GM19328 (cell line): Measurements from ENCODE around the gene PKMYT1.

ENCODE experiments used
- ATAC-seq: cut with Tn5 transposase; IDR thresholded peaks from one replicate; pipeline ENCODE4 v1.9.1; 2021; ENCODE audit warnings: mild to moderate bottlenecking, moderate library complexity; ENCODE audit not compliant: unreplicated experiment

PKMYT1 gene

GRCh38 chr16:3001316-3001715 is 21.1 kb upstream of the PKMYT1 start:
- ATAC-seq = no peak

- no peak for ATAC-seq
These were observed 20.3 kb upstream of the PKMYT1 start for GRCh38 chr16:3000540-3000939.

GRCh38 chr16:2999929-3000328 is 19.7 kb upstream of the PKMYT1 start:
- ATAC-seq = no peak

GRCh38 chr16:2996298-2996697 is 16.1 kb upstream of the PKMYT1 start:
- no peak for ATAC-seq

- ATAC-seq = no peak
These were observed 12.3 kb upstream of the PKMYT1 start for GRCh38 chr16:2992383-2993081.

- ATAC-seq = no peak
These were observed 11.5 kb upstream of the PKMYT1 start for GRCh38 chr16:2991566-2992261.

- ATAC-seq = no peak
These were observed 10.6 kb upstream of the PKMYT1 start for GRCh38 chr16:2990891-2991290.

GRCh38 chr16:2988590-2989099 is 8.4 kb upstream of the PKMYT1 start:
- ATAC-seq = no peak

GRCh38 chr16:2987833-2988232 is 7.6 kb upstream of the PKMYT1 start:
- no peak for ATAC-seq

GRCh38 chr16:2987286-2987685 is 7.0 kb upstream of the PKMYT1 start:
- ATAC-seq = no peak

GRCh38 chr16:2986623-2987188 is 6.5 kb upstream of the PKMYT1 start:
- ATAC-seq = no peak

GRCh38 chr16:2985893-2986355 is 5.7 kb upstream of the PKMYT1 start:
- no peak for ATAC-seq

- ATAC-seq = no peak
These were observed 5.2 kb upstream of the PKMYT1 start for GRCh38 chr16:2985462-2985861.

- no peak for ATAC-seq
These were observed 3.5 kb upstream of the PKMYT1 start for GRCh38 chr16:2983706-2984136.

GRCh38 chr16:2982402-2982801 is 2.2 kb upstream of the PKMYT1 start:
- ATAC-seq = no peak

- ATAC-seq = no peak
These were observed 1.6 kb upstream of the PKMYT1 start for GRCh38 chr16:2981899-2982250.

- ATAC-seq = no peak
These were observed 1.1 kb upstream of the PKMYT1 start for GRCh38 chr16:2981177-2981898.

- ATAC-seq = no peak
These were observed 498 bp downstream of the PKMYT1 start for GRCh38 chr16:2979669-2980226.

- ATAC-seq = no peak
These were observed 2.8 kb downstream of the PKMYT1 start for GRCh38 chr16:2977440-2977839.

- no peak for ATAC-seq
These were observed 3.6 kb downstream of the PKMYT1 start for GRCh38 chr16:2976673-2977072.

GRCh38 chr16:2976201-2976600 is 4.0 kb downstream of the PKMYT1 start:
- ATAC-seq = no peak
